Activated CD4-positive, alpha-beta T cell treated with anti-CD3 and anti-CD28 coated beads, Interleukin-10, Interleukin-2, amounts not matched to agents 100 ng/mL and 50 ng/mL, durations not matched to agents 16 hours and 8 hours (primary cell): ENCODE data around the gene PRDM16.
"Not testable (repeated sequence)": the region's sequence is repeated elsewhere in the genome, so short reads cannot be mapped to it uniquely, and the experiment has no call there.

Experiments
- DNase-seq: peaks from one replicate; pipeline ENCODE4 v3.0.0-alpha.2; 2020

The PRDM16 gene

DNA sequence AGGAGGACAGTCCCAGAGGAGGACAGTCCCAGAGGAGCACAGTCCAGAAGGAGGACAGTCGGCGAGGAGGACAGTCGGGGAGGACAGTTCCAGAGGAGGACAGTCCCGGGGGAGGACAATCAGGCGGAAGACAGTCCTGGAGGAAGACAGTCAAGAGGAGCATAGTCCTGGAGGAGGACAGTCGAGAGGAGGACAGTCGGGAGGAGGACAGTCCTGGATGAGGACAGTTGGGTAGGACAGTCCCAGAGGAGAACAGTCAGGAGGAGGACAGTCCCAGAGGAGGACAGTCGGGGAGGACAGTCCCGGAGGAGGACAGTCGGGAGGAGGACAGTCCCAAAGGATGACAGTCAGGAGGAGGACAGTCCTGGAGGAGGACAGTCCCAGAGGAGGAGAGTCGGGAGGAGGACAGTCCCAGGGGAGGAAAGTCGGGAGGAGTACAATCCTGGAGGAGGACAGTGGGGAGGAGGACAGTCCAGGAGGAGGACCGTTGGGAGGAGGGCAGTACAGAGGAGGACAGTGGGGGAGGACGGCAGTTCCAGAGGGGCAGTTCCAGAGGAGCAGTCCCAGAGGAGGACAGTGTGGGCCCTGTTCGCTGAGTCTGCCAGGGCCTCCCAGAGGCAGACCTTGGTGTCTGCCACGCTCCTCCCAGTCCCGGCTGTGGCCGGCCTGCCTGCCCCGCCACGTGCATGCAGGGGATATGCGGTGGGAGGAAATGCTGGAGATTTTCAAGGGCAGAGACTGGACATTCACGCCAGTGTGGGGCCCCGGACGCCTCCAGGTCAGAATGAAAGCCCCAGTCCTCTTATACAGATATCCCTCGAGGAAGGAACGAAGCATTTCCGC, 201.6 kb downstream of the PRDM16 start:
- DNase-seq = no peak

DNA sequence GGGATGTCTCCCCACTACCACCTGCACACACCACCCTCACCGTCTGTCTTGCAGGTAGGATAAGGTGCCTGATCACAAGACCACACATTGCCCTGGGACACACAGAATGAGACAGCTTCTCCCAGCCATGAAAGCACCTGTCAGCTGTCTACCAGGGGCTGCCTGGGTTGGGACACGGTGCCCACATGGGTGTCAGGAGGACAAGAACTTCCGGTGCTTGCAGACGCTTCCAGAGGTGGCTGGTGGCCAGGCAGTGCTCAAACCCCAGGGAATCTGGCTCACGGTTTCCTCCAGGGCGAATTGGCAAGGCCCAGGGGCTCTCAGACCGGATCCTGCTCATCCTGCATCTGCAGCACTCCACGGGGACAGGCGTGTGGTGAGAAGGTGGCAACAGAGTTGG, 202.9 kb downstream of the PRDM16 start:
- no peak for DNase-seq

DNA sequence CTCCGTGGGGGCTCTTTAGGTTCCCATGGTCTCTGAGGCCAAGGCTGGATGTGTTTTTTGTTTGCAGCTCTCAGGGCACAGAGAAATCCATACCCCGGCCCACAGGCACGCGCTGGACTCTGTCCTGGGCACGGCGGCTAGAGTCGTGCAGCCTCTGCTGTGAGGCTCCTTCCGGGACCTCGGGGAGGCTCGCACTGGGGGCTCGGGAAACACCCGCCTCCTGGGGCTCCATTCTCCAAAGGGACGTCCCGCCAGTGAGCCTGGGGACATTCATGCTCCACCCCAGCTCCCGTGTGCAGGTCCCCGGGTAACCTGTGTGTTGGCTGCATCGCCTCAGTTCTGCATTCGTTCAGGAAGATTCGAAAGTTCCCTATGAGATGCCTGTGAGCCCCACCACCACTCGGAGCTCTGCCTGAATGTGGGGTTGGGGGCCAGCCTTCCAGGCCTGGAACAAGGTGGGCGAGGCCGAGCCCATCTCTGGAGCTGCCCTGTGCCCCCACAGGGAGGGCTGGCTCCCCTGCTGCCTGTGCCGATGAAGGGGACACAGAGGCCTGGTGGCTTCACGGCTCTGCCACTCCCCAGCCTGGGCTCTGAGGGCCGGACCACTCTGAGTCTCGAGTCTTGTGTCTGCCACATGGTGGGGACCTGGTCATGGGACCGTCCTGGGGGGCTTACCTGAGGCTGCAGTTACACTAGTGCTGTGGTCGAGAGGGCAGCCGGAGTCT, 203.5 kb downstream of the PRDM16 start:
- no peak for DNase-seq

DNA sequence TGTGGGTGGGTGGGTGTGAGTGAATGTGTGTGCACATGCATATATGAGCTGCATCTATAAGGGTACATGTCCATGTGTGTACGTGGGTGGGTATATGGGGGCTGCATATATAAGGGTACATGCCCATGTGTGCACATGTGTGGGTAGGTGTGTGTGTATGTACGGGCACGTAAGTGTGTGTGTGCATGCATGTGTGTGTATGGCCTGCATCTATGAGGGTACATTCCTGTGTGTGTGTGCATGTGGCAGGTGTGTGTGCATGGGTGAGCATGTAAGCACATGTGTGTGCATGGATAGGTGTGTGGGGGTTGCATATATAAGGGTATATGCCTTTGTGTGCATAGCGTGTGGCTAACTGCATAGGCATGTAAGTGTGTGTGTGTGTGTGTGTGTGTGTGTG, 204.4 kb downstream of the PRDM16 start:
- no peak for DNase-seq

DNA sequence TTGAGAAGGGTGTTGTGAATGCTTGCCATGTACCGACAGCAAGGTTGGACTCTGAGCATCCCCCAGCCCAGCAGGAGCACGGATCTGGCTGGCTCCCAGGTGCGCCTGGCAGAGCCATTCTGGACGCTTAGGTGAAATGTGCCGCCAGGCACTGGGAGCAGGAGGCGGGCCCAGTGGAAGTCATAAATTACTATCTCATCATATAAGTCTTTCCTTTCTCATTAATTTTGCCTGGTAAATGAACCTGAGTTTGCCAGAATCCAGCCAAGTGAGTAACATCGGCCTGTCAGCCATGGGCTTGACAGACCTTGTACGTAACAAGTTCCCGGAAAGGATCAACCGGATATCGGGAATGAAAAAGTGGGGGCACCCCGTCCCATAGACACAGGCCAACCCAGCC, 206.0 kb downstream of the PRDM16 start:
- DNase-seq = no peak

DNA sequence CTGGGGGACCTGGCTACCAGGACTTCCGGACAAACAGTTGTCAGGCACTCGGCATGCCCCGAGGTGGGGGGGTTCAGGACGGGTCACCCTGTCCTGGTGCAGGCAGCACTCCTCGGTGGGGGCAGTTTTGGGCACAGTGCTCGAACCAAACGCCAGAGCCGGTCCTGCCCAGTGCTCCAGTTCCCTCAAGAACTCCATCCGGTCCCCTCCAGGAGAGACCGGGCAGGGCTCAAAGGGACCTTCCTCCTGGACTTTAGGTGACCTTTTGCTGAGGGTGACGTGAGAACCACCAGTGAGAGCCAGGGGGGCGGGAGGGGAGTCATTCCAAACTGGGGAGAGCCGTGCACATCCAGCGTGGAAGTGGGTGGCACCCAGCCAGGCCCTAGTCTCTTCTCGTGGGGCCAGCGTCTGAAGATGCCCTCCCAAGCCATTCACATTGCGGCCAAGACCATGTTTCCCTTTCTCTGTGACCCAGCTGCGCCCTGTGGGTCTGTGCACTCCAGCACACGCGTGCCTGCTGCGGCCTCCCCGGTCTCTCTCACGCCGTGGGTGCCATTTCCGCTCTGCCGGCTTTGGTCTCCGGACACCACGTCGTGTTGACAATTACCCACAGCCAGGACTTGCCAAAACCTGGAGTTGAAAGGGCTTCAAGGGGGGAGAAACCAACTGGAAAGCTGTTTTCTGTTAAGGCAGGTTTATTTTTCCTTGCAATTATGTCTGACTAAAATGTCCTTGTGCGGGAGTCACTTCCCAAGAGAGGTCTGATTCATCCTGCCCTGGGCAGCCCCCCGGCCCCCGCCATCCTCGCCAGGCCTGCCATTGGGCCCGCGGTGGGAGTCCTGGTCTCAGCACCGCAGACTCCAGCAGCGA, 206.7 kb downstream of the PRDM16 start:
- no peak for DNase-seq

DNA sequence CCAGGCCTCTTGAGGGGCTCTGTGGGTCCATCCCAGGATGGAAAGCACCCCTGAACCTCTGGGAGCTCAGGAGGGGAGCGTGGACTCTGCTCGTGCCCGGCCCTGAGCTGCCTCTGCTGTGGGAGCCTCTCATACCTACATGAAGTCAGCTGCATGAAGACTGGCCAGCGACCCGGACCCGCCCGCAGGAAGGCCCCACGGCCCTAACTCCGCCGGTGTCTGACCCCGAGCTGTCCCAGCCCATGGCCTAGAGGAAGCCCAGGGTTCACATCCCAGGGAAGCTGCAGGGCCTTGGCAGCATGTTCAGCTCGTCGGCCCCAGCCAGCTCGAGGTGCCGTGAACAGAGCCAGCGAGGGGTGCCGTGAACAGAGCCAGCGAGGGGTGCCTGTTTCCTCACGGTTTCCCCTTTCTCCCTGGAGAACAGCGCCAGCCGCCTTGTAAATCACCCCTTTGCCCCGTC, 207.4 kb downstream of the PRDM16 start:
- no peak for DNase-seq

DNA sequence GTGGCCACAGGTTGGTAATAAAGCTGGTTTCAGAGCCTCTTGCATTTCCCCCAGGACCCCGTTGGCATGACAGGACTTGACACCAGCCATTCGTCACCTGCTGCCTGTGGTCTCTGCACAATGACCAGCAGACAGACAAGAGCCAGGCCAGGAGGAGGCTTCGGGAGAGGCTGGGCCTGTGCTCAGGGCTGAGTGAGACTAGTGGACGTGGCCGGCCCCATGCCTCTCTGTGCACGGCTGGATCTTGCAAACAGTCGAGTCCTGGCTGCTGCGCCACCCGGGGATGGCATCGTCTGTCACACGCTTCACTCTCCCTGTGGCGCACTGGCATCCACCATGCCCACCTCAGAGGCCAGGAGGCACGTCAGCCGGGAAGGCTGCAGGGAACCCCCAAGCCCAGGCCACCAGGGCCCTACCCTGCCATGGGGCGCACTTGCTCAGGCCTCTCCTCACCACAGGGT, 208.0 kb downstream of the PRDM16 start:
- no peak for DNase-seq

DNA sequence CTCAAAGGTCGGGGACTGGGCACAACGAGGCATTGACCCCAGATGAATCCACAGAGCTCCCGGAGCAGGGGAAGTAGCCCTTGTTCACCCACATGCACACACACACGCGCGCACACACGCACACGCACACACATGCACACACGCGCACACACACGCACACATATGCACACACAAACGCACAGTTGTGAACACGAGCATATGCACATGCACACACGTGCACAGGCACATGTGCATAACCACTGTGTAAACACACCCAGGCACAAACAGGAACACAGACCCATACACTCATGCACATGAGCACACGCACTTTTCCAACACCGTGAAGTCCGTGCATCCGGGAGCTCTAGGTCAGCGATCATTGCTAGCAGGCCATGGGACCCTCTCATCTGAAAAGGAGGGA, 208.6 kb downstream of the PRDM16 start:
- DNase-seq = no peak

DNA sequence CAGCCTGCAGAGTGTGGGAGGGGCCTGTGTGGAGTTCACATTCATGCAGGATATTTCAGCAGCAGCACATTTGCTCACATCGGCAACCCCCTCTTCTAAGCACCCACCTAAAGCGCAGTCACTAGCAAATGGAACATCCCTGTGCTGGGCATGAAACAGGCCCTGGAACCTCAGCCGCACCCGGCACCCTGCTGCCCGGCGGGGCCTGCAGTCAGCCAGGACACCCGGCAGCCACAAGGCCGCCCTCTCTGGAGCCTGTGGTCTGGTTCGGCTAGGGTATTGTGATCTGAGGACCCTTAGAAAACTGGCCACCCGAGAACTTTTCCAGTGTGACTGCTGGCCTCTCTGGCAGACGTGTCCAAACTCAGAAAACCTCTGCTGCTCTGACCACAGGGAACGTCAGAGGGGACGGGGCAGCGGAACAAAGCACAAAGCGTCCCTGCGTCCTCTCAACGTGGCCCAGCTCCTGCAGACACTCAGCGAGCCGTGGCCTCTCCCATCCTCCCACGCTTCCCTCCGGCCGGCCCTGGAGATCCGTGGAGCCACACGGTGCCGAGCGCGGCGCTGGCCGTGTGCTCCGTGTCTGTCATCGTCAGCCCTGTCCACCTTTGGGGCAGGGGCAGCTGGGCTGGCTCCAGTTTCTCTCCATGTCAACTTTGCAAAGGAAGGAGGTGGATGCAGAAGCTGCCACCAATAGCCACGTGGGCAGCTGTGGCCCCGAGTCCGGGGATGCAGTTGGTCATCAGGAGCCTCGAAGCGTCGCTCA, 209.6 kb downstream of the PRDM16 start:
- DNase-seq = no peak

DNA sequence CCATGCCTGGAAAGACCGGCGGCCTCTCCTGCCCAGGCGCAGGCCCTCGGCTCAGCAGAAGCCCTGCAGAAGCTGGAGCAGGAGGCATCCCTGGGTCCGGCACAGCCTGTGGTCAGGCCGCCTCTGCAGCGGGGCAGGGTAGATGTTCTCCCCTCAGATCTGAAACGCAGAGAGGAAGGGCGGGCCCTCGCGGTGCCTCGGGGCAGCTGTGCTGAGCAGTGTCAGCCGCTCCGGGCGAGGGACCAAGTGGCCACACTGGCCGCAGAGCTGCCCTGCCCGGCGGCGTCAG, 210.1 kb downstream of the PRDM16 start:
- no peak for DNase-seq

DNA sequence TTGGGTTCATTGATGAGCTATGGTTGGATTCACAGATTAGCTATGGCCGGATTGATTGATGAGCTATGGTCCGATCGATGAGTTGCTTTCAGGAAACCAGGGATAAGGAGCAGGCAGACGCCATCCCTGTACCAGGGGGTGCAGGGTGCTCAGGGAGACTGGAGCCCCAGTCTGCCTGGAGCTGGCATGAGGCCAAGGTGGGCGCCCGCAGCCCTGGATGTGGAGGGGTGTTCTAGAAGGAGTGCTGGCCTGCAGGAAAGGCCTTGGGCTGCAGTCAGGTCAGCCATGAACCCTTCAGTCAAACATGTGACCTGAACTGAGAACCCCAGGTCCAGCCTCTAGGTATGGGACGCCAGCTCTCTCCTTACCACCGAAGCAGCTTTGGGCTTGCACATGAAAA, 212.7 kb downstream of the PRDM16 start:
- no peak for DNase-seq

DNA sequence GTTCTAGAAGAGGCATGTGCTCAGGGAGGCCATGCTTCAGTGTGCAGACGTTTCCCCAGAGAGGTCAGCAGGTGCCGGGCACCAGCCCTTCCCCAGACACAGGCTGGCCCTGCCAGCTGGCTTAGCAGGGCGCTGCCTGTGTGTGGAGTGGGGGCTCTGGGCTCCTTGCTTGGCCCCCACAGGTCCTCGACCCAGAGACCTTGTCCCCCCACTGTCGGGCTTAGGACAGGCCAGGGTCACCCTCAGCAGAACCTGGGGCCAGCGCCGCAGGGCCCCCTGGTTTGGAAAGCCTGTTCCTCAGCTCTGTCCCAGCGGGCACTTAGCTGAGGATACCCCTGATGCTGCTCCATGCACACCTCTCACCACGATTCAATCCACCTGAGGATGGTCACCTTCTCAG, 213.2 kb downstream of the PRDM16 start:
- DNase-seq = no peak

DNA sequence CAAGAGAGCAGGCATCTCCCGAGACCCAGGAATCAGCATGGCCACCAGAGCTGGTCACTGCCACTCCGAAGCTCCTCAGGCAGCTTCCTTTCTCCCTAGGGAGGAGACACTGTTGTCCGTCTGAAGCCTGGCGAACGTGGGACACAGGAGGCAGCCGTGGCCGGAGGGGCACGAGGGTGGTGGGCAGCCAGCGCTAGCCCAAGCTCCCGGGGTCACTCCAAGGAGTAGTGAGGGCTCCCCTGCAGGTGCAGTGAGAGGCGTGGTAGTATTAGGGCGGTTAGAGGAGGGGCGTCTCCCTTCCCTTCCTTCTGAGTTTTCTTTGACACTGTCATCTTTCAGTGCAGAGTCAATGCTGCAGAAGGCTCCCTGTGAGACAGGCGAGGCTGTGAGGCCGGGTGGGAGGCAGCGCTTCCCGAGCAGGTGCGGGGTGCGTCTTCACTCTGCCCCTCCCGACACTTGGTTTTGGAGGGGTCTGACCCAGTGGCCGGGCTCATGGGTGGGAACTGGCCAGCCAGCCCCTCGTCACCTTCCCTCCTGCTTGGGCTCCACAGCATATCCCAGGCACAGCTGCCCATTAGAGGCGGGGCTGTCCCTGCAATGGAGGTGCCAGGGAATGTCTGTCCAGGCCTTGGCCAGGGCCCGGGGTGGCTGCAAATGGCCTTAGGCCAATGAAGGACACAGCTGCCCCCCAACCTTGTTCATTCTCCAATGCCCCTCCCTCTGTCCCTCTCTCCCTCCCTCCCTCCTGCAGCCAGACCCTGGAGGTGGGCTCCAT, 213.8 kb downstream of the PRDM16 start:
- no peak for DNase-seq

DNA sequence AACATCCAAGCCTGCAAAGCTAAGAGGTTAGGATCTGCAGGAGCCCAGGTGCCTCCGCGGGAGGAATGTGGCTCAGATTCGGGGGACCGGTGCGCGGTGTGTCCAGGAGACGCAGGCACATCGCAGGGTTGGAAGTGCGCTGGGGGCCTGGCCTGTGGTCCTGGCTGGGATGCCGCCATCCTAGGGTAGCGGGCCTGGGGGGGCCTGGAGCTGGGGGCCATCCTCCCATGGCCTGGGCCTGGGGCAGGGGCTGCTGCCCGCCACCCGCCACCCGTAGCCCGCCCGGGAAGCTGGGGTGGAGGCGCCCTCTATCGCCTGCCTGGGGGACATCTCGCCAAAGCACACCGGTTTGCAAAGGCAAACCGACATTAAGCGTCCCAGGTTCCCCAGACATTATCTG, 214.8 kb downstream of the PRDM16 start:
- DNase-seq = peak; percentile 16

DNA sequence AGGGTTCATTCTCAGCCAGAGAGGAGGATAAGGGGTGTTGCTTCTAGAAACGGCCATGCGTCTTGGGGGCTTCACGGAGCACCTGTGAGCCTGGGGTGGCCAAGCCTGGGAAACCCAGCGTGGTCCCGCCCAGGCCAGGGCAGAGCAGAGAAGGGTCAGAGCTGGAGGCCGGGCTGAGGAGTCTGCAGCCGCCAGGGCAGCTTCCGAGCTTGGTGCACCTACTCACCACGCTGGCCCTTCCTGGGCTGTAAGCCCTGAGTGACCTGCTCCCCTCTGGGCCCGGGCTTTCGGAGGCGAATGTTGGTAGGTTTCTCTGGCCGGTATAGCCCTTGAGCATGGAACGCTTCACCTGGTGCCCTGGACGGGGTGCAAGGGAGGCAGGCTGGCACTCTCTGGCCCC, 215.7 kb downstream of the PRDM16 start:
- DNase-seq = no peak

DNA sequence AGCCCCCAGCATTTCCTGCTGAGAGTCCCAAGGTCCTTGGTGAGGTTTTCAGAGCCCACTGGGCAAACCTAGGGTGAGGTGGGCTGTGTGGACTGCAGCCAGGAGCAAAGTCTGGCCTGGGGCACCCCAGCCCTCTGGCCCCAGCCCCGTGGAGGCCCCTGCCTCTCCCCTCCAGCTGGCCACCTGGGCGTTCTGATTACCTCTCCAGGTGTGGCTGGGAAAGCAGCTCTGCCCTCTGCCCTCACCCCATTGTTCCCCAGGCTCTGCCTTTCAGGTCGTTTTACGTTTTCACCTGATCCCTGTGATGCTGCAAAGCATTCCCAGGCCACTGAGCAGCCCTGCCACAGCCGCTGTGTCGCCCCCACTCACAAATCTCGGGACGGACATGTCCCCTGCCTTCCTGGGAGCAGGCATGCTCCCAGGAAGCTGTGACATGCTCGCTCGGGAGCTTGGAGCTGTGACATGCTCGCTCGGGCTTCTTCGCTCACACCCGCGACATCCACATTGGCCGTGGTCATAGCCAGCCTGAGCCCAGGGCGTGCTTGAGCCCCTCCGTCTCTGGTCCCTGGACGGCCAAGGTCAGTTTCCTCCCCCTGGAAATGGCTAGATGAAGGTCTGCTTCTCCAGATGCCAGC, 216.2 kb downstream of the PRDM16 start:
- DNase-seq = no peak

DNA sequence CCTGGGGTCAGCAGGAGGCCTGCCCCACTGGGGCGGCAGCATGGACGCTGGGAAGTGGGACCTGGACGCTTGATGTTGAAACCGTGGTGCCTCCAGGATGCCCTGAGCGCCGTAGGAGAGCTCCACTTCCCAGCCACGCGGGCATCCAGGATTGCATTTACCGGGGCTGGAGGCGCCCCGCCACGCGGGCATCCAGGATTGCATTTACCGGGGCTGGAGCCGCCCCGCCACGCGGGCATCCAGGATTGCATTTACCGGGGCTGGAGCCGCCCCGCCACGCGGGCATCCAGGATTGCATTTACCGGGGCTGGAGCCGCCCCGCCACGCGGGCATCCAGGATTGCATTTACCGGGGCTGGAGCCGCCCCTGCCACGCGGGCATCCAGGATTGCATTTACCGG, 218.1 kb downstream of the PRDM16 start:
- DNase-seq = not testable (repeated sequence)

DNA sequence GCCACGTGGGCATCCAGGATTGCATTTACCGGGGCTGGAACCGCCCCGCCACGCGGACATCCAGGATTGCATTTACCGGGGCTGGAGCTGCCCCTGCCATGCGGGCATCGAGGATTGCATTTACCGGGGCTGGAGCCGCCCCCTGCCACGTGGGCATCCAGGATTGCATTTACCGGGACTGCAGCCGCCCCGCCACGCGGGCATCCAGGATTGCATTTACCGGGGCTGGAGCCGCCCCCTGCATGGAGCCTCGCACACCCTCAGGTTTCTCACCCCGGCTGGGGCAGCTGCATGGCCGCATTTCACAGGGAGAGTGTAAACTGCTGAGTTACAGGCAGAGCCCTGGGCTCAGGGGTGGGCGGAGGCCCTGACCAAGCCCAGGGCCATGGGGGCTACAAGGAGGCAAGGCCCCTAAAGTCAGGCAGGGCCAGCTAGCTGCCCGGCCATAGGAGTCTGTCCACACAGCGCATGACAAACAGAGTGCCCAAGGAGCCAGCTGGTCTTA, 218.7 kb downstream of the PRDM16 start:
- DNase-seq = no peak

DNA sequence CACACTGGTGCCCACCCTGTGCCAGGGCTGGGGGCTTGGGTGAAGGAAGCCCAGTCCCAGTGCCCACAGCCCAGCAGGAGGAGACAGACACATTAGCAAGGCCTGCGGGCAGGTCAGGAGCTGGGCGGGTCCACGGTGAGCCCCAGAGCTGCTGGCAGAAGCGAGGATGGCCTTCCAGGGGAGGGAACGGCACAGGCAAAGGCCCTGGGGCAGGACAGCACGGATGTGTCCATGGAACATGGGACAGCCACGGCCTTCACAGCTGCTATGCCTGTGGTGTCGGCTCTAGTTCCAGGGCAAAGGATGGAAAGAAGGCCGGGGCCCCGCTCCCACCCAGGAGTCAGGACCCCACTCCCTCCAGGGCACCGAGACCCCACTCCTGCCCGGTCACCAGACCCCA, 220.5 kb downstream of the PRDM16 start:
- no peak for DNase-seq

DNA sequence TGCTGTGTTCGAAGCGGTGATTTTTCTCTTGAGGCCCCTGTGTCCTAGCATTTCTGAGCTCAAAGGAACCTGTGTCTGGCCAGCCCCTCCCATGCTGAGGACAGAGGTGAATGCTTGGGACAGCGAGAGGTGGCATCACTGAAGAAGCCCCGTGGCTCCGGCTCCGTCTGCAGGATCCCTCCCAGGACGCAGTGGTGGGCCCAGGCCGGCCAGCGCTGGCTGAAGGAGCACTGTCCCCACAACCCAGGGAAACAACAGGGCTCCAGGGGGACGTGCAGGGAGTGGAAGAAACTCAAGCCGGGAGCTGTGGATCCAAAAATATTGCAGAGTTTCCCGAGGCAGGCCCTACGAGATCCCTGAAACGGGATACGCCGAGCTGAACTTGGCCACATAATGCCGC, 221.4 kb downstream of the PRDM16 start:
- no peak for DNase-seq
